ENCODE data around the gene STK40.

The STK40 gene

GRCh38 chr1:36397378-36398230 is 11.9 kb upstream of the STK40 start, which contains the start of gene LSM10:
Gene LSM10, minus strand, starts transcription at chr1:36397908. Its CDS starts 3,779 bp downstream, at chr1:36394129.
- DNase-seq, result peak; percentile 70

GRCh38 chr1:36397083-36397377 is 11.3 kb upstream of the STK40 start:
- no peak for DNase-seq

GRCh38 chr1:36396359-36396758 is 10.6 kb upstream of the STK40 start:
- no peak for DNase-seq

GRCh38 chr1:36393686-36394085 is 8.0 kb upstream of the STK40 start:
- no peak for DNase-seq

DNA sequence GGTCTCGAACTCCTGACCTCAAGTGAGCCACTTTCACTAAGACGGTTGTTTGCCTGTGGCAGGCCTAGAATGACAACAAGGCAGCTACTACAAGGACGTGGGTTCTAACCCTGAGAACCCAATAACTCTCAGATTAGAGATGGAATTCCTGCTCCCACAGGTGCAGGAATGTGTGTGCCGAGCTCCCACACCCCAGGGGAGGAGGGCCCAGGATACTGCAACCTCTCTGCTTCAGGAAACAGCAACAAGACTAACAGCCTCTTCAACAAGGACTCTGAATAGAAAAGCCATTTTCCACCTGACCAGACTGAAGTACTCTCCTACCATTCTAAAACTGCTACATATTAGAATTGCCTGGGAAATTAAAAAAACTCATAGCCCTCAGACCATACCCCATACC is 7.1 kb upstream of the STK40 start:
- DNase-seq, result no peak

GRCh38 chr1:36391271-36391670 is 5.5 kb upstream of the STK40 start:
- DNase-seq, result no peak

DNA sequence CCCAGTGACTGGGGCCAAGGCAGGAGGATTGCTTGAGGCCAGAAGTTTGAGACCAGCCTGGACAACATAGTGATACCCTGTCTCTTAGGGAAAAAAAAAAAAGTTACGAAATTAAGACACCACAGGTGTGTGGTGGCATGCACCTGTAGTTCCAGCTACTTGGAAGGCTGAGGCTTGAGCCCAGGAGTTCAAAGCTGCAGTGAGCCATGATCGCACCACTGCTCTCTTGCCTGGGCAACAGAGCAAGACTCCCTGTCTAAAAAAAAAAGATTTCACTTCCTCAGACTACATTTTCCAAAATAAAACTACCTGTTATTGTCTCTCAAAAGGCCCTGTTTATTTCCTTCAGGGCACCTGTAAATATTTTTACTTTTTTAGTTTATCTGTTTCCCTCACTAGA is 4.7 kb upstream of the STK40 start:
- DNase-seq, result no peak

DNA sequence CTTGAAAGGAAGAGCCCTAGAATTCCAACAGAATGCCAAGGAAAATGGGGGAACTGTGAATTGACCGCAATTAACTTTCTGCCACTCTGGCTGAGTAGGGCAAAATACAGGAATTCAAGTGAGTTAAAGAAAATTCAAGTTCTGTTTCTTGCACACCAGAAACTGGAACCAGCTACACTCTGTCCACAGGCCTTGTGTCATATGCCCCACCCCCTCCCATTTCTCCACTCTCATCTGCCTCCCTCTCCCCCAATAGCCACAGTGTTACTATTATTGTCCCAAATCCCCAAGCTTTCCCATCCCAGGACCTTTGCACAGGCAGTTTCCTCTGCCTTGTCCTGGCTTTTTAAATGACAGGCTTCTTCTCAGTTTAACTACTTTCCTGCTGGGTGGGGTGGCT is 4.3 kb upstream of the STK40 start:
- DNase-seq, result no peak

DNA sequence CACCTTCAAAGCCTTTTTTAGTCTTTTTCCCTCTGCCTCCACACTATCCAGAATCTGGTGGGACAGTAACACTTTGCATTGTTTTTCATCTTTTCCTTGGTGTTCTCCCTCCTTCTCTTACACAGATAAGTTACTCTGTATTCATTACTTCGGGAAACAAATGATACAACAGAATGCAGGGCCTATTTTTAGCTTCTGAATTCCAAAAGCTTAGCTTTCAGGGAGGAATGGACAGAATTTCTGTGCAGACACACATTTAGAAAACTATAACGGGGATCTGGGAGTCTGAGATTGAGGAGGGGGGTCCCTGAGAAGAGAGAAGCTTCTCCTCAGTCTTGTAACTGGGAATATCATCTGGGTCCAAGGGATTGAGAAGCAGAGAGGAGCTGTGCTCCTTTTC is 3.5 kb upstream of the STK40 start:
- no peak for DNase-seq

GRCh38 chr1:36387141-36387949 is 1.6 kb upstream of the STK40 start:
- DNase-seq, result no peak

DNA sequence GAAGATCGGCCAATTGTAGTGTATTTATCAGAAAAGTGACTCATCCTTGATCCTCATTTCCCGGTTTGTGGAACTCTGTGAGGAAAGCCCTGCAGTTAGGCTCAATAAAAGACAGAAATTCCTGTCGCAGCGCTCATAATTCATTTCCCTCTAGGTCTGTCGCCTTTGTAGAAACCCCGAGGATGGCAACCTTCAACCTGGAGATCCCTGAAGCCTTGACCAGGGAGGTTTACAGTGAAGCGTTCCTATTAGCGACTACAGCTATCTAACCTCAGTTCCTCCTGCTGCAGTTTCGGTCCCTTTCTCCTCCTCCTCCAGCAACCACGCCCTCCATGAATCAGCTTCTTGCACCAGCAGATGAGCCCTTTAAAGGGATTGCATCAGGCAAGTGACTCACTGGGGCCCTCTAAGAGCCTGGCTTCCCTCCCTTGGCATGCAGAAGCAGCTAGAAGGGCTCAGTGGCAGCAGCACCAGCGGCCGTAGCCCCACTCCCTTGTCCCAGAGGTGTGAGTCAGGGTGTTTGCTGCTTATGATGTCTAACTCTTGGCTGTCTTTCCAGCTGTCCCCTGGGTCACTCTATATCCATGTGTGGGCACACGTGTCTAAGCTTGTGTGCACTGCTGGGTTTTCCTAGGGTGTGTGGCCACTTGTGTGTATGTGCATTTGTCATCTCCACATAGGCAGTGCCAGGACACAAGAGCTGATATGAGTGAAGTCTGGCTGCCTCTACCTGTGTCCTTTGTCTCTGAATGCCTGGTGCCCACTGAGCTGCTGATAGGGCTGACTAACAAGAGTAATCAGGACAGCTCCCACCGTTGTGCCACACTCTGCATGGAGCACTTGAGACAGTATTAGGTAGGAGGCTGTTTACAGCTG is 779 bp upstream of the STK40 start:
- peak; percentile 37 for DNase-seq

GRCh38 chr1:36384542-36385409 is 948 bp downstream of the STK40 start:
- DNase-seq, result peak; percentile 31

- no peak for DNase-seq
Measured at GRCh38 chr1:36383240-36383639, 2.5 kb downstream of the STK40 start.

- no peak for DNase-seq
Measured at GRCh38 chr1:36382669-36383068, 3.1 kb downstream of the STK40 start.

DNA sequence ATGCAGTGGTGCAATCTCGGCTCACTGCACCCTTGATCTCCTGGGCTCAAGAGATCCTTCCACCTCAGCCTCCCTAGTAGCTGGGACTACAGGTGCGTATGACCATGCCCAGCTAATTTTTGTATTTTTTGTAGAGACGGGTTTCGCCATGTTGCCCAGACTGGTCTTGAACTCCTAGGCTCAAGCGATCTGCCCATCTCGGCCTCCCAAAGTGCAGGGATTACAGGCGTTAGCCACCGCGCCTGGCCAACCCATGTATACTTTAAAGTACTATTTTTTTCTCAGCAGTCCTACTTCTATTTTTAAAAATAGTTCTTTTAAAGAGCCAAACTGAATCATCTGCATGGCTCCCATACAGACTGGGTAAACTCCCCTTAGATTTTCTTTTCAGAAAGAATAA is 3.5 kb downstream of the STK40 start:
- DNase-seq, result no peak

DNA sequence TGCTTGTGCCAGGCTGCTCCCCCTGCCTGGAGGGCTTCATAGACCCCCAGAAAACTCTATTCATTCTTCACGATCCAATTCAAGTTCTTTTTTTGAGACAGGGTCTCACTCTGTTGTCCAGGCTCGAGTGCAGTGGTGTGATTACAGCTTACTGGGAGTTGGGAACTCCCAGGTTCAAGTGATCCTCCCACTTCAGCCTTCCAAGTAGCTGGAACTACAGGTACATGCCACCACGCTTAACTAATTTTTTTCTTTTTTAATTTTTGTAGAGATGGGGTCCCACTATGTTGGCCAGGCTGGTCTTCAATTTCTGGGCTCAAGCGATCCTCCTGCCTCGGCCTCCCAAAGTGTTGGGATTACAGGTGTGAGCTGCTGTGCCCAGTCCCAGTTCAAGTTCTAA is 4.3 kb downstream of the STK40 start:
- DNase-seq, result no peak

GRCh38 chr1:36380782-36381181 is 4.9 kb downstream of the STK40 start:
- no peak for DNase-seq

GRCh38 chr1:36380143-36380619 is 5.5 kb downstream of the STK40 start:
- no peak for DNase-seq

DNA sequence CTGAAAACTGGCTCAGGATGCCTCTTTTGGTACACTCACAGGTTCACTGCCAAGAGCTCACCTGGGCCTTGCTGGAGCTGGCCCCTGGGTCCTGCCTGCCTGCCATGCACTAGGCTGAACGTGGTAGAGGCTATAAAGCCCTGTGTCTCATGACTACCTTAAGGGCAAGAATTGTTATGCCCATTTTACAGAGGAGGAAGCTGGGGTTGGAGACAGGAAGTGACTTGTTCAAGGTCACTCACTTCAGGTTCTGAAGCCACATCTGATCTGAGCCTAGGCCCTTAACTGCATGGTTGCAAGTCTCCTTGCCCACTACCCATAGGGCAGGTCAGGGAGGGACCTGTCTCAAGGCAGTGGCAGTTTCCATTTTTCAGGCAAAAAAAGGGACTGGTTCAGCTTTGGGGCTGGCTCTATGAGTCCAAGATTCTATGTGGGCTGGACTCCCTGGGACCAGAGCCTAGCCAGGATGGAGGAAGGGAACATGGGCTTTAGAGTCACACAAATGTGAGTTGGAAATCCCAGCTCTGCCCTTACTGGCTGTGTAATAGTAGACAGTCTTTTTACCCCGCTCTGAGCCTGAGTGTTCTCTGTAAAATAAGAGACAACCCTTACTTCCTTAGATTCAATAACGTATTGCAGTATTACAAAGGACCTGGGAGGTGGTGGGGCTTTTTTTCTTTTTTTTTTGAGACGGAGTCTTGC is 7.8 kb downstream of the STK40 start:
- DNase-seq, result no peak

DNA sequence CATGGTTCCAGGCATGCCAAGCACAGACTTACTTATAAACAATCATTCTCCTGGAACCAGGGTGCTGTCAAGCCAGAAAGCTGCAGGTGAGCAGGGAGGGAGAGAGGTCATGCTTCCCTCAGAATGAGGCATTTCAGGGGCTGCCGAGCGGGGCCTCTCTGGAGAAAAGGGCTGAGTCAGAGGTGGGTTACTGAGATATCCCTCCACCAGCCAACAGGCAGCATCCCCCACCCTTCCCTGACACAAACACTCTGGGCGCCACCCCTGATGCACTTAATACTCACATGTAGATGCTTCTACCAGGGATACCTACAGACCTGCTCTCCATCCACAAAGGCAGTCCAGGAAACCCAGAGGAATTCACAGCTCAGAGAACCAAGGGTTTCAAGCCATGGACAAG is 13.1 kb downstream of the STK40 start:
- no peak for DNase-seq

DNA sequence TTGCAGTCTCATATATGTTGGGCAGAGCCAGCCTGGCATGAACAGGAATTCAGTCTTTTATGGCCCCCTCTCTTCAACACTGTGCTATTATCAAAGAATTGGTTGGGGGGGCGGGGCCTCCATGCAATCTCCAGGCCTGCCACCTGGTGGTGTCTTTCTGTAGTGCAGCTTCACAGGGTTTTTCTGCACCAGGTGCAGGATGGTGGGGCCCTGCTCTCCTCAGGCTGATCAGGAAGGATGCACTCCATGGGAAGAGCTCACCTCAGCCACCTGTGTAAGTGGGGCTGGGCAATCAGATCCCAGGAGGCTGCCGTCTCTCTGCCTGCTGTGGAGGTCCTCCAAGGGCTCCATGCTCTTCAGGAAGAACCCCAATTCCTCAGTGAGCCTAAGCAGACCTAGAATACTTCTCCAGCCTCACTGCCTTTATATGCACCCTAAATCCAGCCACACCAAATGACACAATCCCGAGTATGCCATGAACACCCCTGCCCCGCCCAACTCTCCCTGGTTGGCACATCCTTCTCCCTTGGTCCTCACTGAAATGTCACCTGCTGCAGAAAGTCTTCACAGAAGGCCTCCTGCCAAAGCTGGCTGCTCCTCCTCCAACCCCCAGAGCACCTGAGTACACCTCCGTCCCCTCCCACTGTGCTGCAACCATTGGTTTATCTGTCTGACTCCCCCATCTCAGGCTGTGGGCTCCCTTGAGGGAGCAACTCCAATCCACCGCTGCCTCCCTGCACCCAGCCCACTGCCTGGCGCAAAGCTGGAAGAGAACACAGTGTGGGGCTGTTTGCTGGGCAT is 16.5 kb downstream of the STK40 start:
- DNase-seq, result peak; percentile 21
